HG03378 (cell line): ENCODE results near the gene DBN1.

ENCODE experiments used
- ATAC-seq: cut with Tn5 transposase; IDR thresholded peaks from one replicate; pipeline ENCODE4 v1.9.1; 2021; ENCODE audit warnings: mild to moderate bottlenecking, moderate library complexity; ENCODE audit not compliant: unreplicated experiment

Gene DBN1

DNA sequence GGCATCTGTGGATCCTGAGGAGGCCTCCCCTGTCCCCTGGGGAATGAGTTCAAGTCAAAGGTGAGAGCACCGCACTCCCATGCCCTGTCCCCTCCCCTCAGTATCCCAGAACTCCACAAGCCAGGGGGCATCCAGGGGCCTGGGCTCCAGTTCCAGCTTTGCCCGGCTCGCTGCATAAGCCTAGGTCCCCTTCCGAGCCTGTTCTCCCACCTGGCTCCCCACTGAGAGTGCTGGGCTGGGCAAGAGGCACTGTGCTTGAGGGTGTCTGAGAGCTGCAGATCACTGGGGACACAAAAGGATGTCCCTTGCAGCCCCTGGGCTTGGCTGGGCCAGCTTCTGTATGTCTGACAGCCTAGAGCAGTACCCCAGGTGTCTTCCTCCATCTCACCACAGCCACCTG is 31.6 kb upstream of the DBN1 start:
- ATAC-seq: no peak

DNA sequence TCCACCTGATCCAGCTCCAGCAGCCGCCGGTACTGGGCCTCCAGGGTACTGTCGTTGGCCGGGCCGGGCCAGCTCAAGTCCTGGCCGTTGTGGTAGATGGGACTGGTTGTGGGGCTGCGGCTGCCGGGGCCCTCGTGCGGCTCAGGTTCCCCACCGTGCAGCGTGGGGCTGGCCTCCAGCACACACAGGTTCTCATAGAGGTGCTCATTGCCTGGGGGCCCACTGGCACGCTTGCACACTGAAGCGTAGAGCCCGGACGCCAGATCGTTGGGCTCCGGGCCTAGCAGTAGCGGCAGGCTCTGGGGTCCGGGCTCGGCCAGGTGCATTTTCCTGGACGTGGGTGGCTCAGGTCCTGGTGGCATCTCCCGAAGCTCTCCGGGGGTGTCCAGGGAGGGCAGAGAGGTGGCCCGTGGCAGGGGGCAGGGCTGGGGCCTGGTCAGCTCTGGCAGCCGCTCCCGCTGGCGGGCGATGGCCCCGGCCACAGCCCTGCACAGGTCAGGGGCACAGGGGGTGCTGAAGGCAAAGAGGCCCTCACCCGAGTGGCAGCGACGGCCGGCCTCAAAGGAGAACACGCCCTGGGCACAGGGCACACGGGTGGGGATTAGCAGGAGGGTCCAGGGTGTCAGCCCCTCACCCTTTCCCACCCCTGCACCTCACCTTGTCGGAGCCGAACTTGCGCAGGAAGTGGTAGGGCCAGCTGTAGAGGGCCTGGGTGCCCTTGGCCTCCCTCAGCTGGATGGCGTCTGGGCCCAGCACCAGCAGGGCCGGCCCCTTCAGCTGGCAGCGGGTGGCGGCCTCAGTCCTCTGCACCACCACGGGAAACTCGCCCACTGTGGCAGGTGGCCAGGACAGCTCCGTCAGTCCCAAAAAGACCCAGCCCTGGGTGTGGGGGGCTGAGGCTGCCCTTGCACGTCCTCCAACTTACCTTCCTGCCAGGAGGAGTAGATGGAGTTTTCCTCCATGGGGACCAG is 30.9 kb upstream of the DBN1 start:
- no peak for ATAC-seq

DNA sequence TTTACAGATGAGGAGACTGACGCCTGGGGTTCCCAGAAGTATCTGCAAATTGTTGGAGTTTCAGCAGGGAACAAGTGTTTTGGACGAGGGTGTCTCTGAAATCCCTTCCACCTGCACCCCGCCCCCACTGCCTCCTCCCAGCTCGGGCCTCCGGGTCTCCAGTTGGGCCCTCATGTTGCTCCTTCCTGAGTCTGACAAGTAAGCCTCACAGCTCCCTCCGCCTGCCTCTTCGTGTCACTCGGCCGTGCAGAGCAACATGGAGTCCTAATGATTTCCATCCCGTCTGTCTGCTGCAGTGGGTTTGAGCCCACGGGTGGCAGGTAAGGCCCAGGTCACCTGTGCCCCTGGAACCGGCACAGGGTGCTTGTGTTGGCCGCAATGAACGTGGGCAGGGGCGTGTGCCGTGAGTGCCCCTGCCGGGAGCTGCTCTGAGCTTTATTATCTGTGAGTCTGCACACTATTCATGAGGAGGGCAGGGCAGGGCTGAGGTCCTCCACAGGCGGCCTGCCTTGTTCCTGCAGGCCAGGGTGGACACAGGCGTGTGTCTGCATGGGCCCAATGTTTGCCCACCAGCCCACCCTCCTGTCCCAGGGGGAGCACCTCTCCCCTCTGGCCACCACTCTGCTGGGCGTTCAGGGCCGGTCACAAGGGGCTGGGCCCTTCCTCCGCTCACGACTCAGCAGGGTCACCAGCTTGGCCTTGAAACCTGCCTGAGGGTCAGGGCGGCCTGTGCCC is 30.1 kb upstream of the DBN1 start:
- no peak for ATAC-seq

DNA sequence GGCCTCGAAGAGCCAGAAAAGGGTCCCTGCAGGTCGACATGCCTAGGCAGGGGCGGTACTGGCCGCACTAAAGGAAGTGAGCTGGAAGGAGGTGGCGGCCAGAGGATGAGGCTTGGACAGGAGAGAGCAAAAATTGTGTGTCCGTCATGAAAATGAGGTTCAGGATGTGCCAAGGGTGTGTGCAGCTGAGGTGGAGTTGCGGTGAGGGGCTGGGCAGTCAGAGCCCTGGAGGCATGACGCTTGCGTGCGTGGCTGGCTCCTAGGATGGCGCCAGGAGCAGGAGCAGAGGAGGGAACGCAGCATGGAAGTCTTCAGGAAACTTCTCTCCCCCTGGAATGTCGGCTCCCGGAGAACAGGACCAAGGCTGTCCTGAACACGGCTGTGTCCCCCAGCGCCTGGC is 29.5 kb upstream of the DBN1 start:
- no peak for ATAC-seq

DNA sequence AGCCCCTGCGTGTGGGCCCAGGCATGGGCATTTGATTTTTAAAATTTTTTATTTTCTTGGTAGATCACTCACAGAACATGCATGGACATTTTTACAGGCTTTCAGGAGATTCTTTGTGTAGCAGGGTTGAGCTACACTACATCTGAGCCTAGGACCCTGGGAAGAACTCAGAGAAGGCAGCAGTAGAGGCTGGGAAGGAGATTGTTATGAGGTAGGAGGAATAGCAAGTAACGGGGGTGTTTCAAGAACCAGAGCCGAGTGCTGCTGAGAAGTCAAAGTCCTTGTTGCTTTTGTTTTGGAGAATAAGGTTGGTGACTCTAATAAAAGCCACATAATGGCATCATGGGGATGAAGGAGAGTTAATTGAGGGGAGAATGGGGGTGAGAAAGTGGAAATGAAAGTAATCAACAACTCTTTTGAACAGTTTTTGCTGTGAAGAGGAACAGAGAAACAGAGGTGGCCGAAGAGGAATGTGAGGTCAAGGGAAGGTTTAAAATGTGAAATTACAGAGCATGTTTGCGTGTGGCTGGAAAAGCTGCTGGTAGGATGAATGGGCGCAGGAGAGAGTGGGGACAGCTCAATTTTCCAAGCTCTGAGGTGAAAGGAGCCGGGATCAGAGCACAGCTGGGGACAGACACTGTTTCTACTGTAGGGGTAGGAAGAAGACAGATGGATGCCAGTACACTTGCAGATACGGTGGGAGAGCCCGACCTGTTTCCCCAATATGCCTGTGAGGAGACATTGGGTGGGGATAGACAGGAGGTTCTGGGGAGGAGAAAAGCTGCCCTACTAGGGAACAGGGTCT is 28.6 kb upstream of the DBN1 start:
- ATAC-seq: no peak

DNA sequence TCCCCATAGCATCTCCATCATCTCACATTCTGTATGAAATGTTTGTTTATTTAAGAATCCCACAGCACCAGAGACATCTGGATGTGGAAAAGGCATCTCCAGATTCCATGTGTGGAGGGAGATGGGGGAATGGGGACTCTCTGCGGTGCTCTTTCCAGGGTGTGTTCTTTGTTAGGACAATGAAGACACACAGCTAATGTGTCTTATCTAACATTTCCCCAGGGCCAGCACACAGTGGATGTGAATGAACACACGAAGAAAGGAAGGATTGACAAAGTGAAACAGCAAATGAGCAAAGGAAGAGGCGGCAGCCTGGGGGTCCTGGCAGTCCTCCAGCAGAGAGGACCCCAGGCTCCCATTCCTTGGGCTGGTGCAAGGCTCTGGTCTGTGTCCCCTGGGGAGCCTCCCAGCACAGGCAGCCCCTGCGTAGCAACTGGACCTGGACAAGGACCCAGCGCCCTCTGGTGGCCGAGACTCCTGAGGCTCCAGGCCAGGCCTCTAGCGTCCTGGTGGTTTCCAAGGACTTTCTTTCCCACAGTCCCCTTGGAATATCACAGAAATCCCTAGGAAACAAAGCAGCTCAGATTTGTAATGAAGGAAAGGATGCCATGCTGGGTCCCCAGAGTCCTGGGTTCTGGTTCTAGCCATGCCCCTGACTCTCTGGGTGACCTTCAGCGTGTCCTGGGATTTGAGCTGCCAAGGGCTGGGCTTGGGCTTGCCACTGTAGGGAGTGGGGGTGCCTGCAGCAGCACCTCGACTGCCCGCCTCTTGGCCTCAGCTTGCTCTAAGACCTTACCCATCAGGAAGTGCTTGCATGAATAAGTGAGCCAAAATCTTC is 27.5 kb upstream of the DBN1 start:
- no peak for ATAC-seq

DNA sequence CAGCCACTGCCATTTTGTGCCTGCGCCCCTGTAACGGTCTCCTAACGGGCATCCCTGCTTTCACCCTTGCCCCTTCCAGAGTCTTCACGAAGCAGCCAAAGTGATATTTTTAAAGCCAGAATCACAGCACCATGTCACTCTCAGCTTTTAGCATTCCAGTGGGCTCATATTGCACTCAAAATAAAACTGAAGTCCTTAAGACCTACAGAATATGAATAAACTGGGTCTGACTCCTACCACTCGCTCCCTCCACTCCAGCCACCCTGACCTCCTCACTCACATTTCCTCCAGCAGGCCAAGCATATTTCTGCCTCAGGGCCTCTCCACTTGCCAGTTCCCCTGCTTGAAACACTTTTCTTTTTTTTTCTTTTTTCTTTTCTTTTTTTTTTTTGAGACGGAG is 26.4 kb upstream of the DBN1 start:
- ATAC-seq: no peak

DNA sequence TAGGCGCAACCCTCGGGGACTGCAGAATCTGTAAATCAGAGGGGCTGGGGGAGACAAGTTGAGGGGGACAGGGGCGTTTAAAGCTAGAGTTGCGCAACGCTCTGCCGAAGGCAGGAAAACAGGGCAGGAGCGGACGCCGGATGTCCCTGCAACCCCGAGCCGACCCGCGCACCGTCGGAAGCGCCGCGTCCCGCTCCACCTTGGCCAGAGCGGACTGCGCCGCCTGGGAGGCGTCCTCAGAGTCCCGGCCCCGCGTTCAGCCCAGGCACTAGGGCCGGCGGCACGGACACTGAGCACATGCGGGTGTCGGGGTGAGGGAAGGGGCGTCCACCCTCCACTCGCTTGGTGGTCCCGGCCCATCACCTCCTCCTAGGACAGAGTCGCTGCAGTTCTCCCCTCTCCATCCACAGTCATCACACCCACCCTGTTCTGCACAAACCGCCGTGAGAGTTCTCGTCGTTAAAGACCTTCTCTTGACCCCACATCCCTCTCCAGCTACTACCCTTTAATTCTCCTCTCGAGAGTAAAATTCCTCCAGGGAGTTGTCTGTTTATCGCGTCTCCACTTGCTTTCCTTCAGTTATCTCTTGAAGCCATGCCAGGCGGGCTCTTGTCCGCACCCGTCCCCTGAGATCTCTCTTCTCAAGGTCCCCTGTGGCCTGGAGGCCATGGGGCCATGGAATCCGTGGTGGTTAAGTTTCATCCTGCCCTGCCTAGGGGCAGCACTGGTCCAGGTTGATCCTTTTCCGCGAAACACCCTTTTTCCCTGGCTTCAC is 24.8 kb upstream of the DBN1 start:
- no peak for ATAC-seq

DNA sequence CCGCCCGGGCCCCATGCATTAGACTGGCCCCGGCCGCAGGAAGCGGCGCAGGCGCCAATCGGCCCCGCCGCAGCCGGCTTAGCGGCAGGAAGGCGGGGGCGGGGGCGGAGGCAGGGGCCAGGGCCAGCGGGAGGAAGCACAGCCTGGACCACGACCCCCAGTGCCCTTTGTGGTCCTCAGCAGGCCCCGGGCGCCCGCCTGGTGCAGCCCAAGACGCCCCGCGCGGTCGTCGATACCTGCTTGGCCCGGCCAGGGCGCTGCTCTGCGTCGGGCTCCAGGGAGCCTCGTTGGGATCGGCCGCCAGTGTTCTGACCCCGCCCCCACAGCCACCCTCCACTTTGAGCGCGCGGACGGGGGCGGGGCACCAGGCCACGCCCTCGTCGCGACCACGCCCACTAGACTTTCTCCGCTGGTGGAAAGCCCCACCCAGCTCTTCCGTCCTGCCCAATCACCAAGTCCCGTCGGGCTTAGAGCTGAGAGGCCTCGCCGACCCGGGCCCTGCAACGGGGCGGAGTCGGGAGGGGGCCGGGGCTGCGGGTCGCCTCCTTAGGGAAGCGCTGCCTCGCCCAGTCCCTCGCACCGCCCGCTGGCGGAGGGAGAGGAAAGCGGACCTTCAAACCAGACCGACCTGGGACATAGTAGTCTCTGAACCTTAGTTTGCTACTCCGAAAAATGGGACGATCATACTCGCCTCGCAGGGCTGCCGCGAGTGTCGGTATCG is 24.0 kb upstream of the DBN1 start, which contains the start of gene PDLIM7:
PDLIM7 (minus strand) TSS at position 313 of the 721 bp plus-strand sequence. CDS start 1,092 bp downstream, outside the sequence.
- ATAC-seq: peak; percentile 63

DNA sequence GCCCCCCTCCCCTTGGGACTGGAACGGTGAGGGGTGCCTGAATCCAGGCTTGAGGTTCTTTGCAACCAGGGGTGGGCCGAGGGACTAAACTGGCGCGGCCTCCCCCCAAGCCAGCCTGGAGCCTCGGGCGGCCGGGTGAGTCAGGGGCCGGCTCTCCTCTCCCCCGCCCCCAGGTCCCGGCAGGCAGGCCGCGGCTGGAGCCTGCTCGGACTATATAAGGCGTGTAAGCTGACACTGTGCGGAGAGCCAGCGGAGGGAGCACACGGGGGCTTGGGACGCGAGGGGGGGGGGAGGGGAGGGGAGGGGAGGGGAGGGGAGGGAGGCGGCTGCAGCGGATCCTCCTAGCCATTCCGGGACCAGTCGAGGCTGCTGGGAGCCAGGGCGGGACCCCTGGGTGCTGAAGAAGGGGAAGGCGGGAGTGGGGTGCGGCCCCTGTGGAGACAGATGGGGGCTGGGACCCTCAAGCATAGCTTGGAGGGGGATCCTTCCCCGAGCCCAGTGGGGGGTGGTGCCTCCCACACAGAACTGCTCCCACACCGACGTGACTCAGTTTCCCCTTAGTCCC is 23.4 kb upstream of the DBN1 start:
- ATAC-seq: no peak

DNA sequence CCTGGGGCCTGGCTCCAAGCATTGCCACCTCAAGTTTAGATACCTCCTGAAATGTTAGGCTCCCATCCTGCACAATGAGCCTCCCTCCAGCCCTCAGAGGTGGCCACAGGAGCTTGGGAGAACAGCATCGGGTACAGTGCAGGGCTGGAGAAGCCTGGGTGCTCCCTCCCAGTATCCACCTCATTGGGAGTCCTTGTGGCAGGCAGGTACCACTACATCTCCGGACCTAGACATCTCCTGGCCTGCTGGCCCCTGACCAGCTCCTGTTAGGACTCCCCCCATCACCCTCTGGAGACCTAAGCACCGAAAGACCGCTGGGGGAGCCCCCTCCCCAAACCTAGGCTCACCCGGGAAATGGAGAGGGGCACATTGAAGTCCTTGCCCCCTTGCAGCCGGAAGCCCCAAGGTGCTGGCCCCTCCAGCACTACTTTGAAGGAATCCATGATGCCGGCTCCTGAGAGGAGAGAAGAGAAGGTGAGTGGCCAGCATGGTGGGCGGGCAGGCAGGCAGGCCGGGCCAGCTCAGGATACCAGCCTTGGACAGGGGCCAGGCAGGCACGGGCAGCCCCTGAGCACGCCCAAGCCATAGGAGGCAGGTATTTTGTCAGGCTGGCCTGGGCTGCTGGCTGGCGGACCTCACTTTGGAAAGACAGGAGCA is 22.8 kb upstream of the DBN1 start:
- ATAC-seq: no peak

DNA sequence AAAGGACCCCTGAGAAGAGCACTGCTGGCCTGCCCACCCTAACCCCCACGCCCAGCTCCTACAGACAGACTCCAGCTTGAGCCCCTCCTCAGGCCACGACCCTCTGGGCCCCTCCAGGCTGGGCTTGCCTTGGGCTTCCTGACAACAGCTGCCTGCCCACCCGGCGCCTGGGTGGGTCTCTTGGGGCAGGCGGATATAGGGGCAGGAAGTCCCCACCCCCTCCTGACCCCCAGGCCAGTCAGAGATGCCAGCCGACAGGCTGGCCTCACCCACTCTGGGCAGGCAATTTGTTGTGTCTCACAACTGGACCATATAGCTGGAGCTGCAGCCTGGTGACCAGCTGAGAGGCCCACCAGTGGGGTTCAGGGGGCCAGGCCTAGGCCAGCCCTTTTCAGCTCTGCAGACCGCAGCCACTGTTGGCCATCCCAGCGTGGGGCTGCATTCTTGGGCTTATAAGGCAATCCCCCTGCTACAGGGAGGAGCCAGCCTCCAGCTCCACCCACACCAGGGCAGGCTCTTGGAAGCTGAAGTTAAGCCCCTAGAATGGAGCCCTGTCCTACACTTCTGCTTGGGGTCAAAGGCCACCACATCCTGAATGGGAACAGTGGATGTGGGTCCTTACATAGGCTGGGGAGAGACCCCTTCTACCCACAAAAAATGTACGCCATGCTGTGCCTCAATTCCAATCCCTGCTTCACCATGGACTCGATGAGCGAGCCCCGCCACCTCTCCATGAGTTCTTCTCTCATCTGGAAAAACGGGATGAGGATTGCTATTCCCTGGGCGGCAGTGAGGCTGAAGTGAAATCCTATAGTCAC is 22.0 kb upstream of the DBN1 start:
- no peak for ATAC-seq

DNA sequence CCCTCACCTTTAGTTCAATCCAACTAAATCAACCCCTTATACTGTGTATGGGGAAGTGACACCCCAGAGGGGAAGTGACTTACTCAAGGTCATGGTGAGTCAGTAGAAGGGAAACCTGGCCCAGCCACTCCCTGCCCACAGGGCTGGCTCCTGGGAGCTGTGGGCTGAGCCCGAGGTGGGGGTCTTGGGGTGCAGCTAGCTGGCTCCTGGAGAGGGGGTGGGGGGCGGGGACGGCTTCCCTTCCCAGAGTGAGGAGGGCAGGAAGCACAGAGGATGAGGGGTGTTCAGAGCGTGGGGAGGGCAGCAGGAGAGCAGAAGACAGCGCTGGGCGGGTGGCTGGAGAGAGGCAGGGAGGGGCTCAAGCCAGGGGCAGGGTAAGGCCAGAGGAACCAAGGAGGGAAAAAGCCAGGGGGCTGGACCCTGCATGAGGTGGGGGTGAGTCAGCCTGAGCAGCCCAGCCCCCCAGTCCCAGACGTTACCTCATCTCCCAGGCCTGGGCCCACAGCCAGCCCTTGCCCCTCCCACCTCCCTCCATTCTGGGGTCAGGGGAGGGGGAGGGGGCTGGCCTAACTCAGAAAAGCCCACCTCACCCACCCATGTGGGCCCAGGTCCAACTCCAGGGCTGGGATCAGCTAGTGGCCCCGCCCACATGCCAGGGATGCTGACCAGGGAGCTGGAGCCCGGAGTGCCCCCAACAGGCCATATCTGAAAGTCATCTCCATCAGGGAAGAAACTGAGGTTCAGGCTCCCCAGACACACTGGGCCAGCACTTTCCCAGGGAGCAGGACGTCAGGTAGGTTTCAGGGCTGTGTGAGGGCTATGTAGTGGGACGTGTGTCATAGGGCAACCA is 21.1 kb upstream of the DBN1 start:
- ATAC-seq: no peak

DNA sequence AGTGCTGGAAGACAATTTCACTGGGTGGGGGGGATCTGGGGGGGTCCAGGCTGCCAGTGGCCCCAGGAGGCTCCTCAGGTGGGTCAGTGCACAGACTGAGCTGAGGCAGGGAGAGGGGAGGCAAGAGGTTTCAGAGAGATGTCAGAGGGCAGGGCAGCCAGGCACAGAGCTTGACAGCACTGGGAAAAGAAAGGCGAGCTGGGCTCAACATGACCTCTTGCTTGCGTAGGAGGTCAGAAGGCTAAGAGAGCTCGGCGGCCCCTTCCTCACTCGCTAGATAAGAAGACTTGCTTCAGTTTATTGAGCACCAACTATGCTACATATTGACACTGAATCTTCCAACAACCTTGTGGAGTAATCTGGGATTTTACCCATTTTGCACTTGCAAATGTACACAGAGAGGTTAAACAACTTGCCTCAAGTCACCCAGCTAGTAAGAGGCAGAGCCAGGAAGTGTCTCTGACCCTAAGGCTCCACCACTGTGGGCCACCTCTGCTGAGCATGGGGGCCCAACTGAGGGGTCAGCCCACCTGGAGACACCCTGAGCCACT is 20.4 kb upstream of the DBN1 start:
- ATAC-seq: no peak

DNA sequence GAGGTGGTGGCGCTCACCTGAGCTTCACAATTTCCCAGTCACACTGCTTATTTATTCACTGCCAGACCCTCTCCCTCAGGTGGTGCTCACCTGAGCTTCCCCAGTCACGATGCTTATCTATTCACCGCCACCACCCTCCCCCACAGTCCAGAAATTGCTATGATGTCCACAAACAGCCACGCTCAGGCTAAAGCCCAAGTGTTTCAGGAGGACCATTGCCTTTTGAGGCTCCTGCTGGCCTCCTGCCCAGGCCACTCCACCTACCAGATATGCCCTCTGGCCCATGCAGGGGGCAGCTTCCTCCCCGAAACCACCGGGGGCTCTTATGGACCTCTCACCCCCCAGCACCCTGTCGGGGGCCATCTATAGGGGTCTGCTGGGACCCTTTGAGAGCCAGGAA is 19.4 kb upstream of the DBN1 start:
- no peak for ATAC-seq
